T1000 (cell line): ENCODE measurements around the gene UVSSA.
A peak's percentile ranks its signal among the peaks of the same experiment; 100 is the strongest.

Experiments used
- DNase-seq: peaks from one replicate; lab custom pipeline; 2025; ENCODE audit warnings: mixed read lengths; lab: John Stamatoyannopoulos, UW

UVSSA gene

DNA sequence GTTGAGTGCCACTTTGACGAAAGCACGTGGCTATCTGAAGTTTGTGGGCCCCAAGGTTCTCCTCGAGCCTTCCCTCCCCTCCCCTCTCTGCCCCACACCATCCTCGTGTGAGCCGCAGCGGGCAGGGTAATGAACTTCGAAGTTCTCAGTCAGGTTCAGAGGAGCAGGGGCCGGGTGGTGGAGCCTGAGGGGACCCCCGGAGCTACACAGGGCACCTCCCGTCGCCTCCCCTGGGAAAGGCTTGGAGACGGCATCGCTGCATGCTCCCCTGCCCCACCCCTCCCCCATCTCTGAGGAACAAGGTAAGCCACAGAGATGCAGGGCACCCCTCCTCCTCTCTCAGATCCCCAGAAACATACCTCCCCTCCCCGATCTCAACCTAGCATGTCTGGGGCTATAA is 62.1 kb downstream of the UVSSA start:
- DNase-seq: no peak

GRCh38 chr4:1409491-1410425 is 62.8 kb downstream of the UVSSA start:
- DNase-seq: no peak

GRCh38 chr4:1410491-1411325 is 63.7 kb downstream of the UVSSA start:
- DNase-seq: peak; percentile 42

GRCh38 chr4:1411436-1412375 is 64.7 kb downstream of the UVSSA start:
- no peak for DNase-seq

DNA sequence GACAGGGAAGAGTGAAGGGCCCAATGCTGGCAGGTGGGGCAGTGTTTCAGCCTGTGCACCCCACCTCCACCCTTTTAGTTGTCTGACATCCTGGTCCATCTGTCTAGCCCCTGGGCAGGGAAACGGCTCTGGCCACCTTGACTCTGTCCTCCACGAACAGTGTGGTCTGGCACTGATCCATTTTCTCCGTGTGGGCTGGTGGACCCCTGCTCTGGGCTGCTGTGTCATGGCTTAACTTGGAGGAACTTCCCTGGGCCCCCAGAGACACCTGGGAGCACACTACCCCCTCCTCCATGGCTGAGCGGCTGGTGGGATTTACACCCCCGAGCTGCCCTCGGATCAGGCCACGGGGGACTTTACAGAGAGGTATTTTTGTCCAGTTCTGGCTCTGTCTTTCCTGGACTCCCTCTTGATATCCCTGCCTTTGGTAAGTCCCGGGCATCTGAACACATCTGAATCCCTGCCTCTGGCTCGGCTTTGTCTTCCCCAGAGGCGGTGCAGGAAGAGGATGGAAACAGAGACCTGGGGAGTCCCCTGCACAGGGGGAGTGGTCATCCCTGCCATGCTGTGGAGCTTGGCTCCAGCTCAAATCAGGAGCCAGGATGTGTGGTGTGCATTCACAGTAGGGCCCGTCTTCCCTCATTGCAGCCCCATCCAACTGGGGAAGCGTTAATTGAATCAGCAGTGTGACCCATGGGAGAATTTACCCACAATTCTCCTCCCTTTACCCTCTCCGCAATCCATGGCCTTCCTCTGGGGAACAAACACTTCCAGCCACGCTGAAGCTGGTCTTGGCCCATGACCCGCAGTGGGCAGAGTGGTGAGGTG is 65.6 kb downstream of the UVSSA start:
- no peak for DNase-seq

- DNase-seq: no peak
Observed at GRCh38 chr4:1413204-1413663, 66.2 kb downstream of the UVSSA start.

GRCh38 chr4:1413687-1414479 is 66.9 kb downstream of the UVSSA start:
- no peak for DNase-seq

DNA sequence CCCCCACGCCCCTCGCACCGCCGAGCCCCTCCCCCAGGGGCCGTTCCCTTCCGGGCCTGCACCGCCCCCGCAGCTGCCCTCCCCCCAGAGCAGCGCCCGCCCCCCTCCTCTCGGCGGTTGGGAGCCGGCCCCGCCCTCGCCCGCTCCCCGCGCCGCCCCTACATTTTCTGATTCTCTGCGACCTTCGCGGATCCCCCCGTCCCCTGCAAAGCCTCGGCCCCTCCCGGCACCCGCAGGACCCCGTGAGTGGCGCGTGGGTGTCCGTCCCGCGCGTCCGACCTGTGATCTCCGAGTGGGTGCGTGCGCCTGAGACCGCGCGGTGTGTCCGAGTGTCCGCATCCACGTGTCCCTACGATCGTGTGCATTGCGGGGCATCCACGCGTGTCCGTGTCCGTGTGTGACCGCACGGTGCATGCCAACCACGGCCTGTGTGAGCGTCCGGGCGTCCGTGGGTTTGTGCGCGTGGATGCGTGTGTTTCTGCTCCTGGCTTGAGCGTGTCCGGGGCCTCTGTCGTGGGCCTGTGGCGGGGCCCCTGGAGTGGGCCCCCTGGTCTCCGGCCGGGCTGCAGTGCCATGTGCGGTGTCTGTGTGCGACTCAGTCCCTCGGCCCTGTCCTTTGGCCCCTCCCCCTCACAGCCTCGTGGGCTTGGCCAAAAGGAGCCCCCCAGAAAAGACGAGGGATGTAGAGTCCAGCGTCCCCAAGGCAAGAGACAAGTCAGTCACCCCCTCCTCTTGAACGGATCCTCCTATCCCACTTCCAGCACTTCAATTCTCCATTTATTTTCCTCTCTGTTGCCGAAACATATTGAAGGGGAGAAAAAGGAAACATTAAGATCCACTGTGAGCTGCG is 68.0 kb downstream of the UVSSA start:
- DNase-seq: no peak

GRCh38 chr4:1415681-1415981 is 68.6 kb downstream of the UVSSA start:
- DNase-seq: no peak

DNA sequence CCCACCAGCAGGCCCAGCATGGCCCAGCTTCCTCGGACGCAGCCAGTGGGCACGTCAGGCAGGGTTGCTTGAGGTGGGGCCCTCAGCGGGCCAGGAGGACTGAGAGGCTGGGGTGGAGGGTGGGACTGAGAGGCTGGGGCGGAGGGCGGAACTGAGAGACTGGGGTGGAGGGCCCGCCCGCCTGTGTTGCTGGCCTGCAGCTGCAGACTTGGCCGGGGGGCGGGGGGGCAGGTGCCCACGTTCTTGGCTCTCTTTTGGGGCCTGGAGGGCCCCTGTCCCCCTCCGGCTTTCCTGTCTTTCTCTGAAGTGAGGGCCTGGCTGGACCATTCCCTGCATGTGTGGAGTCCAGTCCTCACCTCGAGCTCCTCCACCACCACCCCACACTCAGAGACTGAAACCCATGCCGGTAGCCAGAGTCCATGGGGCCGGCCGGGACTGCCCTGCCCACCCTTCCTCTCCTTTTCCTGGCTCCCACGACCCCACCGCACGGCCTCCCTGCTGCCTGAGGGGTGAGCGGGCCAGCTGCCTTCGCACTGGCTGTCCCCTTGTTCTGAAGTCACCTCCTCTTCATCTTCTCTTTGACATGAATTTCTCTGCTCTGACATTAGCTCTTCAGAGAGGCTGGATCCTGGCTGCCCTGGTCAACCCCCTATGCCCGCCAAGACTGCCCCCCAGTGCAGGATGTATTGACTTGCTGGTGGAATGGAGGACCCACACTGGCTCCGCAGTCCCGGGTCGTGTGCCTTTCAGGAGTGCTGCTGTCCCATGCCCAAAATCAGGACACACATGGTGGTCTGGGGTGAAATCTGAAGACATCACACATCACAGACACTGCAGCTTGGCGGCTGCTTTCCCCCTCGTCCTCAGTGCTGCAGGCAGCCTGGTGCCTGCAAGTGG is 69.3 kb downstream of the UVSSA start:
- no peak for DNase-seq

DNA sequence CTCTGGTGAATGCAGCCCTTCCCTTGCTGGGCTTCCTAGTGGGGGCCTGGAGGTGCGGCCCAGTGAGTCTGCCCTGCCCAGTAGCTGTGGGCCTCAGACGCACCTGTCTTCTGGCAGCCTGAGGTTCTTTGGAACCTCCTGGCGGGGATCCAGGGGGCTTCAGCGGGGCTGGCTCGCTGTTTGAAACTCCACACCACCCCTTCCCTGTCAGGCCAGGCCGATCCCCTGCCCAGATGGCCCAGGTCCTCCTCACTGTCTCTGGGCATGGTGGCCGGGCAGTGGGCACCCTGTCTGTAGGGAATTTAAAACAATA is 69.9 kb downstream of the UVSSA start:
- no peak for DNase-seq

DNA sequence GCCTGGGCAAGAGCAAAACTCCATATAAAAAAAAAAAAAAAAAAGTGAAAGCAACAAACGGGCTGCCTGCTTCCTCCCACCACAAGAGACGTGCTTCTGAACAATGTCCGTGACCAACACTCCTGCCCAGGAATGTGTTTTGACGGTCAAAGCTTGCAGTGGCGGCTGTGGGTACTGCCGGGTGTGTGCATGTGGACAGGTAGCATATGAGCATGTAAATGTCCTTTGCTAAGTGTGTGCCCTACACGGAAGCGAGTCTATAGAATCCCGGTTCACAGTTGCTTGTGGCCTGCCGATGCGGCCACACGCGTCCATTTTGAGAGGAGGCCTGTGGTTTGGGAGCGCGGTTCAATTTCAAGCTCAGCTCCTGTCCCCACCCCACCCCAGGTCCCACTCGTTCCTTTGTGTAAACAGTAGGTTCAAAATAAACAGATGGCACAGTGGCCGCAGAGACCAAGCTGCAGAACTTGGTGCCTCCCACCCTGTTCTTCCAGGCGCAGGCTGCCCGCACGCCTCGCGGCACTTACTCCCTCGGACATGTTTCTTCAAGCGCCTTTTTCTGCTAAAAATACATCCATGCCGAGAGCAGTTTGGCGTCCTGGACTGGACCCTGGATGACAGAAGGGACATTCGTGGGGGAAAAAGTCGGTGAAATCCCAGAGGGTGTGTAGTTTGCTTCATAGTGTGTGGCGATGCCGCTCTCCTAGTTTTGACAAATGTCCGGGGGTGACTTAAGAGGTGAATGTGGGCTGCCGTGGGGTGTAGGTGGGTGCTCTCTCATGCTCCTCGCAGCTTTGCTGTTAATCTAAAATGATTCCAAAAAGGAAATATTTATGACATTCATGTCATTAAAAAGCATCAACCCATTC is 70.7 kb downstream of the UVSSA start:
- no peak for DNase-seq

- DNase-seq: no peak
Observed at GRCh38 chr4:1418494-1419285, 71.7 kb downstream of the UVSSA start.

DNA sequence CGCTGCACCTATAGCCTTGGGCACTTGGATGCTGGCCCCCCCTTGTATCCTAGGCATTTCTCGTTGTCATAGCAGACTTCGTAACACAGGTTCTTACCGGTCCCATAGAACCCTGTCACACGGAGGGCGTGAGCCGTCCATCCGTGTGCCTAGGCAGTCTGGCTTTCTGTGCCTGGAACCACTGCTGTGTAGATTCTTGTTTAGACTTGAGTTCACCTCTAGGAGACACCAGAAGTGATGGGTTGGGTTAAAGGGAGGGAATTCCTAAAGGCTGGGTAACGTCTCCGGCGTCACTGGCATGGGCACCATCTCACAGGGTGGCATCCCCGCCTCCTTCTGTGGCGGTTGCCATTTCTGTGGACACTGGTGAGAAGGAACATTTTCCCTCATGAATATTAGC is 72.7 kb downstream of the UVSSA start:
- DNase-seq: no peak

GRCh38 chr4:1421657-1422056 is 74.6 kb downstream of the UVSSA start:
- DNase-seq: no peak

DNA sequence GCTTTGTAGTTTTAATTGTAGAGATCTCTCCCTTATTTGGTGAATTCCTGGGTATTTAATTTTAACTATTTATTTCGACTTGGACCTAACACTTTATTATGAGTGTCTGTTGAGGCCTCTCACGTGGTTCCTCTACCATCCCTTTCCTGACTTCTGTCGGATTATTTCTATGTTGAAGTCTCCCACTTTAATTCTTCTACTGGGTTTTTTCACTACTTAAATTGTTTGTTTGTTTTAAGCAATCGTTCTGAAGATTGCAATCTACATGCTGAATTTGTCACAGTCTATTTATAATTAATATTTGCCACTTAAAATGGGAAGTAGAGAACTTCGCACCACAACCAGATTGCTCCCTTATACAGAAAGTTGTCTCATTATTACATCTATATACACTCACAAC is 80.0 kb downstream of the UVSSA start:
- no peak for DNase-seq
